NCI-H2196 treated with DMSO at 0.1 percent for 48 hours (cell line): ENCODE data around the gene ELAVL1.
A peak's percentile ranks its signal among the peaks of the same experiment; 100 is the strongest.
"Not testable (repeated sequence)": the region's sequence is repeated elsewhere in the genome, so short reads cannot be mapped to it uniquely, and the experiment has no call there.

Experiments used
- DNase-seq: peaks from one replicate; lab custom pipeline; 2025; ENCODE audit not compliant: unreplicated experiment; lab: John Stamatoyannopoulos, UW

The ELAVL1 gene

GRCh38 chr19:7970716-7971448, 34.6 kb downstream of the ELAVL1 start:
- DNase-seq = peak; percentile 10

- DNase-seq = no peak
Observed at GRCh38 chr19:7969555-7969939, 35.9 kb downstream of the ELAVL1 start.

GRCh38 chr19:7968796-7969554, 36.5 kb downstream of the ELAVL1 start:
- no peak for DNase-seq

GRCh38 chr19:7968008-7968795, 37.2 kb downstream of the ELAVL1 start:
- DNase-seq = no peak

- no peak for DNase-seq
Observed at GRCh38 chr19:7965921-7966665, 39.3 kb downstream of the ELAVL1 start.

- DNase-seq = no peak
Observed at GRCh38 chr19:7965259-7965841, 40.1 kb downstream of the ELAVL1 start.

GRCh38 chr19:7963566-7963965, 41.9 kb downstream of the ELAVL1 start:
- DNase-seq = no peak

GRCh38 chr19:7962644-7963268, 42.7 kb downstream of the ELAVL1 start:
- no peak for DNase-seq

- no peak for DNase-seq
Observed at GRCh38 chr19:7961920-7962626, 43.4 kb downstream of the ELAVL1 start.

- not testable (repeated sequence) for DNase-seq
Observed at GRCh38 chr19:7961082-7961481, 44.4 kb downstream of the ELAVL1 start.

- no peak for DNase-seq
Observed at GRCh38 chr19:7959211-7959610, 46.2 kb downstream of the ELAVL1 start.

- no peak for DNase-seq
Observed at GRCh38 chr19:7955696-7956095, 49.7 kb downstream of the ELAVL1 start.

GRCh38 chr19:7953576-7953975, 51.9 kb downstream of the ELAVL1 start:
- no peak for DNase-seq

GRCh38 chr19:7953060-7953459, 52.4 kb downstream of the ELAVL1 start:
- no peak for DNase-seq

GRCh38 chr19:7947939-7948338, 57.5 kb downstream of the ELAVL1 start:
- DNase-seq = no peak

- DNase-seq = peak; percentile 77
Observed at GRCh38 chr19:7944177-7944761, 61.2 kb downstream of the ELAVL1 start.

GRCh38 chr19:7943444-7944176, 61.8 kb downstream of the ELAVL1 start, which contains the start of gene TIMM44:
TSS of gene TIMM44 (minus strand) at chr19:7943666. CDS start at chr19:7943651, 15 bp downstream.
- DNase-seq = peak; percentile 98

- DNase-seq = no peak
Observed at GRCh38 chr19:7942981-7943443, 62.4 kb downstream of the ELAVL1 start.
